Breast epithelium (tissue), 3 donors: ENCODE results near the gene RNASE9.

Experiments
- CTCF ChIP-seq, 3 donors: fragments of 450-650 bp; IDR thresholded peaks; one replicate each; pipeline ENCODE4 v1.5.1; 2016 to 2017; ENCODE audit warnings: antibody characterized with exemption in 3 of 3, mild to moderate bottlenecking in 3 of 3, moderate library complexity in 3 of 3
- POLR2A ChIP-seq: fragments of 450-650 bp; IDR thresholded peaks from one replicate; pipeline ENCODE4 v1.6.1; 2016; ENCODE audit warnings: antibody characterized with exemption, mild to moderate bottlenecking, moderate library complexity
- POLR2AphosphoS5 ChIP-seq, 3 donors: sonication (generic); formaldehyde crosslinking; IDR thresholded peaks; one replicate each; pipeline ENCODE4 v1.6.1; 2017; ENCODE audit warnings: antibody characterized with exemption in 3 of 3

GRCh38 chr14:20560961-20561360 lies at the start of gene RNASE9:
- TF ChIP-seq CTCF (IDR thresholded peaks at IDR 0.05) (no peak), POLR2A (no peak), POLR2AphosphoS5 (IDR thresholded peaks at IDR 0.05) (no peak)
